Chondrocyte (in vitro differentiated cells): ENCODE data around the gene HERC3. TPM values are rescaled to one million over a fixed set of nuclear protein-coding genes. Genes with fewer than 3 reads are reported as not detected.

ENCODE experiments used
- DNase-seq: peaks from one replicate; pipeline ENCODE4 v3.0.0; 2021; ENCODE audit warnings: mixed read lengths, low spot score
- H3K27ac Mint-ChIP-seq: one replicate; pipeline ENCODE4 v1.8.0; 2021; ENCODE audit warnings: mild to moderate bottlenecking, moderate library complexity, mixed read lengths; ENCODE audit not compliant: unreplicated experiment
- H3K27me3 Mint-ChIP-seq: 2 replicates; pipeline ENCODE4 v1.8.0; 2021; ENCODE audit warnings: low read depth, mixed read lengths
- H3K36me3 Mint-ChIP-seq: 2 replicates; pipeline ENCODE4 v1.8.0; 2021; ENCODE audit warnings: low read depth, mixed read lengths
- H3K4me1 Mint-ChIP-seq: 2 replicates; pipeline ENCODE4 v1.8.0; 2021; ENCODE audit warnings: low read depth, mild to moderate bottlenecking, mixed read lengths
- H3K4me3 Mint-ChIP-seq: one replicate; pipeline ENCODE4 v1.8.0; 2021; ENCODE audit warnings: mild to moderate bottlenecking, moderate library complexity, mixed read lengths; ENCODE audit not compliant: unreplicated experiment
- H3K9me3 Mint-ChIP-seq: 2 replicates; pipeline ENCODE4 v1.8.0; 2021; ENCODE audit warnings: low read depth, mixed read lengths
- CTCF ChIP-seq: fragments of 200-600 bp; sonication (generic); IDR thresholded peaks from 2 replicates; pipeline ENCODE4 v1.5.0; 2021; ENCODE audit warnings: antibody characterized with exemption, mild to moderate bottlenecking, moderate library complexity
- total RNA-seq: library from RNA; stranded (reverse); gene quantifications from 3 replicates; pipeline ENCODE4 v1.2.1, GENCODE V29; 2021

HERC3 gene
- total RNA-seq, 1 donor from 2014 or later: 16.7 TPM

DNA sequence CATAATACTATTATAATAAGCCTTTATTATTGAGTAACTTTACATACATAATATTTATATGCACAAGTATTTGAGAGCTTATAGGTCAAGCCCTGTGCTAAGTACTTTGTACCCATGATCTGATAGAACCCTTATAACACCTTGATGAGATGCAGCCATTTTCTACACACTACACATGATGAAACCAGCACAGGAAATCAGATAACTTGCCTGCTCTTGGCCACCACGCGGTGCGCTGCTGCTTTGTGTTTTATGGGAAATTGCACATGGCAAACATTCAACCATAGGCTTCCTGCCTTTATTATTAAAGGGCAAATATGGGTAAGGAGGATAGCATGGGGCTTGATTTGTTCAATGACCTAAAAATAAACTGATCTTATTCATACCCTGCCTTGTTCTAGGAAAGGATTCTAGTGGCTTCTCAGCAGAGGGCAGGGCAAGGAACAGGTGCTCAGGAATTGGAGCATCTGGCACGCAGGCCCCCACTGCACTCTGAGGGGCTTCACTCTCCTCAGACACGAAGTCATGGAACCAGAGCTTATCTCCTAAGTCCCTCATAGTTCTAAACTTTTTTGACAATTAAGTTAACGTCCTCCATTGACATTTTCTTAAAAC lies 137.0 kb downstream of the HERC3 start:
- DNase-seq: no peak
- H3K36me3 Mint-ChIP-seq: peaks cover 15% of the 10 kb centered on the region
- no peak for TF ChIP-seq CTCF
- no peak overlapping the region for H3K4me3 Mint-ChIP-seq
- H3K9me3 Mint-ChIP-seq: no peaks in the 10 kb centered on the region
- H3K27ac Mint-ChIP-seq: no peak overlapping the region
- H3K4me1 Mint-ChIP-seq: no peaks in the 10 kb centered on the region
- no peaks in the 10 kb centered on the region for H3K27me3 Mint-ChIP-seq

DNA sequence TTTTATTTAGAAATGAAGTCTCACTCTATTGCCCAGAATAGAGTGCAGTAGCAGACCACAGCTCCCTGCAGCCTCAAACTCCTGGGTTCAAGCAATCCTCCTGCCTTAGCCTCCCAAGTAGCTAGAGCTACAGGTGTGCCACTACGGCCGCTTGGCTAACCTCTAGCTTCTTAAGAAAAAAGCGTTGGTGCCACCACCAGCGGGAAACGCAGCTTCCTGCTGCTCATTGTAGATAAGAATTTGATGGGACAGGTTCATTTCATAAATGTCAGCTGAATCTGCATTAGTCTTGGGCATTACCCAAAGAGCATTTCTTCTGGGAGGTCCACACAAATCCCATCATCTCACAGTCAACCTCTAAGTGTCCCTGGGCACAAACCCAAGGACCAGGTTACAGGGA lies 138.5 kb downstream of the HERC3 start:
- H3K4me1 Mint-ChIP-seq: peaks cover 5% of the 10 kb centered on the region
- H3K4me3 Mint-ChIP-seq: no peak overlapping the region
- no peaks in the 10 kb centered on the region for H3K27me3 Mint-ChIP-seq
- H3K9me3 Mint-ChIP-seq: no peaks in the 10 kb centered on the region
- no peak for DNase-seq
- H3K27ac Mint-ChIP-seq: no peak overlapping the region
- TF ChIP-seq CTCF: no peak
- peaks cover 15% of the 10 kb centered on the region for H3K36me3 Mint-ChIP-seq

DNA sequence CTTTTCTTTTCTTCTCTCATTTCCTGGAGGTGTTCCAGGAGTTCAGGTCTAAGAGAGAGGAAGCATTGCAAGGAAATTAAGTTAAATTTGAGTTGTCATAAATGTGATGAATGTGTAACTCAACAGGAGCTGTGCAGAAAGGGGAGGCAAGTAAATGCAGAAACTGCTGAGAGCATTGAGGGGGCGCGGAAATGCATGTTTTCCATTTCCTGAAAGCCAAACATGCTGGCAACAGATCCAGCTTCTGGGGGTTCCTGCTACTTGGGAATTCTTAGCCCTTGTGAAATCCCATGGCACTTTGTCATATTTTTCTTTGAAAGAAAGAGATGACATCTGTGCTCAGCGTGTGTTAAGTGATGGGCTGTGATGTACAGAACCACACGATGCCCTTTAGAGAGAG lies 139.1 kb downstream of the HERC3 start:
- Mint-ChIP-seq H3K27me3 (no peaks in the 10 kb centered on the region), H3K36me3 (peaks cover 15% of the 10 kb centered on the region), H3K9me3 (no peaks in the 10 kb centered on the region), H3K4me3 (no peak overlapping the region), H3K4me1 (peaks cover 9% of the 10 kb centered on the region), H3K27ac (no peak overlapping the region)
- DNase-seq: no peak
- no peak for TF ChIP-seq CTCF

- no peaks in the 10 kb centered on the region for H3K27me3 Mint-ChIP-seq
- no peaks in the 10 kb centered on the region for H3K9me3 Mint-ChIP-seq
- no peak overlapping the region for H3K27ac Mint-ChIP-seq
- peaks cover 17% of the 10 kb centered on the region for H3K4me1 Mint-ChIP-seq
- H3K4me3 Mint-ChIP-seq: no peak overlapping the region
- no peak for DNase-seq
- peaks cover 13% of the 10 kb centered on the region for H3K36me3 Mint-ChIP-seq
- no peak for TF ChIP-seq CTCF
Measured at GRCh38 chr4:88732714-88733368, 140.6 kb downstream of the HERC3 start.

- Mint-ChIP-seq H3K36me3 (peaks cover 14% of the 10 kb centered on the region), H3K9me3 (no peaks in the 10 kb centered on the region), H3K4me3 (no peak overlapping the region), H3K4me1 (peaks cover 21% of the 10 kb centered on the region), H3K27me3 (no peaks in the 10 kb centered on the region), H3K27ac (no peak overlapping the region)
- no peak for TF ChIP-seq CTCF
- DNase-seq: no peak
Measured at GRCh38 chr4:88734403-88734949, 142.2 kb downstream of the HERC3 start.
